SHP77 treated with DMSO at 0.1 percent for 48 hours (cell line): ENCODE data around the gene THSD4.

ENCODE experiments used
- DNase-seq: peaks from one replicate; lab custom pipeline; 2025; lab: John Stamatoyannopoulos, UW

The THSD4 gene

GRCh38 chr15:71687902-71688508 is 572.7 kb downstream of the THSD4 start:
- no peak for DNase-seq

- no peak for DNase-seq
These were observed 573.3 kb downstream of the THSD4 start for GRCh38 chr15:71688509-71689094.

GRCh38 chr15:71691081-71691457 is 575.8 kb downstream of the THSD4 start:
- DNase-seq = no peak

- no peak for DNase-seq
These were observed 576.5 kb downstream of the THSD4 start for GRCh38 chr15:71691458-71692417.

- DNase-seq = no peak
These were observed 582.0 kb downstream of the THSD4 start for GRCh38 chr15:71697236-71697635.

GRCh38 chr15:71698030-71698429 is 582.8 kb downstream of the THSD4 start:
- DNase-seq = no peak

GRCh38 chr15:71698742-71699141 is 583.5 kb downstream of the THSD4 start:
- DNase-seq = no peak

- no peak for DNase-seq
These were observed 584.7 kb downstream of the THSD4 start for GRCh38 chr15:71699977-71700376.

- no peak for DNase-seq
These were observed 586.5 kb downstream of the THSD4 start for GRCh38 chr15:71701808-71702207.

- no peak for DNase-seq
These were observed 587.2 kb downstream of the THSD4 start for GRCh38 chr15:71702496-71702895.

- no peak for DNase-seq
These were observed 589.9 kb downstream of the THSD4 start for GRCh38 chr15:71705151-71705550.

GRCh38 chr15:71706461-71707229 is 591.4 kb downstream of the THSD4 start:
- DNase-seq = no peak

GRCh38 chr15:71707230-71708050 is 592.2 kb downstream of the THSD4 start:
- no peak for DNase-seq

GRCh38 chr15:71708051-71708429 is 592.8 kb downstream of the THSD4 start:
- no peak for DNase-seq

- DNase-seq = no peak
These were observed 593.5 kb downstream of the THSD4 start for GRCh38 chr15:71708741-71709140.

GRCh38 chr15:71709808-71710418 is 594.6 kb downstream of the THSD4 start:
- no peak for DNase-seq

- DNase-seq = no peak
These were observed 596.9 kb downstream of the THSD4 start for GRCh38 chr15:71712182-71712581.

GRCh38 chr15:71713191-71713809 is 598.0 kb downstream of the THSD4 start:
- no peak for DNase-seq

GRCh38 chr15:71715914-71716313 is 600.6 kb downstream of the THSD4 start:
- DNase-seq = no peak

- DNase-seq = no peak
These were observed 601.7 kb downstream of the THSD4 start for GRCh38 chr15:71716990-71717389.
